HG03108 (cell line): ENCODE results near the gene TCERG1.

Experiments
- ATAC-seq: cut with Tn5 transposase; IDR thresholded peaks from one replicate; pipeline ENCODE4 v1.9.1; 2021; ENCODE audit warnings: moderate library complexity; ENCODE audit not compliant: unreplicated experiment

TCERG1 gene

GRCh38 chr5:146446861-146447733 is at the start of gene TCERG1:
Gene TCERG1, plus strand, starts transcription at chr5:146447333. Its CDS starts 17 bp downstream, at chr5:146447350.
- ATAC-seq = peak; percentile 94

GRCh38 chr5:146398826-146399225 is 48.3 kb upstream of the TCERG1 start:
- no peak for ATAC-seq

- no peak for ATAC-seq
Observed at GRCh38 chr5:146399481-146399880, 47.7 kb upstream of the TCERG1 start.

GRCh38 chr5:146400201-146400600 is 46.9 kb upstream of the TCERG1 start:
- ATAC-seq = no peak

GRCh38 chr5:146401021-146401420 is 46.1 kb upstream of the TCERG1 start:
- no peak for ATAC-seq

GRCh38 chr5:146402949-146403348 is 44.2 kb upstream of the TCERG1 start:
- ATAC-seq = no peak

GRCh38 chr5:146409054-146409671 is 38.0 kb upstream of the TCERG1 start:
- ATAC-seq = no peak

- ATAC-seq = no peak
Observed at GRCh38 chr5:146410272-146410671, 36.9 kb upstream of the TCERG1 start.

GRCh38 chr5:146419696-146420095 is 27.4 kb upstream of the TCERG1 start:
- no peak for ATAC-seq

- no peak for ATAC-seq
Observed at GRCh38 chr5:146425023-146425422, 22.1 kb upstream of the TCERG1 start.

- no peak for ATAC-seq
Observed at GRCh38 chr5:146426305-146426704, 20.8 kb upstream of the TCERG1 start.

GRCh38 chr5:146426853-146427618 is 20.1 kb upstream of the TCERG1 start:
- peak; percentile 62 for ATAC-seq

- ATAC-seq = no peak
Observed at GRCh38 chr5:146427619-146427997, 19.5 kb upstream of the TCERG1 start.

GRCh38 chr5:146428658-146429057 is 18.5 kb upstream of the TCERG1 start:
- no peak for ATAC-seq

GRCh38 chr5:146440353-146440752 is 6.8 kb upstream of the TCERG1 start:
- no peak for ATAC-seq

- ATAC-seq = no peak
Observed at GRCh38 chr5:146440870-146441495, 6.2 kb upstream of the TCERG1 start.

- no peak for ATAC-seq
Observed at GRCh38 chr5:146441896-146442295, 5.2 kb upstream of the TCERG1 start.

- ATAC-seq = peak; percentile 8
Observed at GRCh38 chr5:146447734-146448380, 724 bp downstream of the TCERG1 start.

GRCh38 chr5:146448783-146449519 is 1.8 kb downstream of the TCERG1 start:
- ATAC-seq = no peak

GRCh38 chr5:146450002-146450401 is 2.9 kb downstream of the TCERG1 start:
- ATAC-seq = no peak
